ENCODE data around the gene TENM4. TPM values are rescaled to one million over a fixed set of nuclear protein-coding genes. Genes with fewer than 3 reads are reported as not detected.

Gene TENM4
- total and polyA plus RNA-seq, 2 of the 8 experiments (the other 6 are each of a cell fraction or from before 2014, with no cell fraction given): 3.5 to 7.2 TPM

- DNase-seq (ENCODE audit: low read depth in 1 of 2, low spot score in 2 of 2) (no peak), FAIRE-seq (no peak)
- H3K4me1 ChIP-seq (replicated peaks in 1 of 4; ENCODE audit: control insufficient read depth in 3 of 4, insufficient read depth in 4 of 4, low read length in 3 of 4): no peaks in the 10 kb centered on the region
- no peak overlapping the region for H2BK15ac ChIP-seq (ENCODE audit: low read length)
- H2BK120ac ChIP-seq (replicated peaks; ENCODE audit: low read depth, low read length): no peak overlapping the region
- H3K23ac ChIP-seq (ENCODE audit: insufficient read length): no peak overlapping the region
- ChIA-PET CTCF (ENCODE audit: partially characterized antibody) (interaction anchor here (0.9 to 1.6 kb wide), 3 partner anchors 9 to 96 kb away, joined by 3 to 5 read pairs (median 5); no protein-coding TSS in a partner anchor), POLR2A (ENCODE audit: partially characterized antibody) (no interaction called here)
- no peak overlapping the region for H2BK12ac ChIP-seq (ENCODE audit: low read depth, low read length)
- H3K79me1 ChIP-seq (ENCODE audit: low read depth, low read length): no peaks in the 10 kb centered on the region
- no peak overlapping the region for H2AK5ac ChIP-seq (ENCODE audit: low read depth, low read length)
- no peaks in the 10 kb centered on the region for H3K27me3 ChIP-seq (replicated peaks in 1 of 4; ENCODE audit: control insufficient read depth in 3 of 4, extremely low read depth in 1 of 4, insufficient read depth in 3 of 4, low read length in 3 of 4)
- H2BK20ac ChIP-seq (ENCODE audit: low read length): no peak overlapping the region
- H3K36me3 ChIP-seq (ENCODE audit: control insufficient read depth in 2 of 4, insufficient read depth in 4 of 4, low read length in 3 of 4): no peaks in the 10 kb centered on the region; a peak in 1 of 8 replicates
- H3K14ac ChIP-seq (ENCODE audit: insufficient read length): no peak overlapping the region
- no peak overlapping the region for H3K4me3 ChIP-seq (ENCODE audit: extremely low read depth in 1 of 4, insufficient read depth in 2 of 4, low read depth in 3 of 4, low read length in 4 of 4)
- H4K20me1 ChIP-seq (replicated peaks in 1 of 2; ENCODE audit: control insufficient read depth in 1 of 2, insufficient read depth in 2 of 2, low read length in 2 of 2): no peaks in the 10 kb centered on the region
- no peaks in the 10 kb centered on the region for H3K79me2 ChIP-seq (ENCODE audit: control insufficient read depth in 1 of 2, insufficient read depth in 2 of 2, low read length in 2 of 2)
- no peak overlapping the region for H3K18ac ChIP-seq (ENCODE audit: extremely low read depth, low read length)
- no peak overlapping the region for H4K8ac ChIP-seq (ENCODE audit: extremely low read depth, insufficient read depth, low read length)
- H3K9ac ChIP-seq (replicated peaks in 1 of 4; ENCODE audit: extremely low read depth in 1 of 4, low read depth in 3 of 4, low read length in 3 of 4): no peak overlapping the region
- no peak overlapping the region for H4K91ac ChIP-seq (replicated peaks; ENCODE audit: insufficient read length, low read length)
- H4K5ac ChIP-seq (ENCODE audit: insufficient read length, low read depth, low read length): no peak overlapping the region
- H3K4me2 ChIP-seq (ENCODE audit: insufficient read depth in 1 of 2, low read depth in 2 of 2, low read length in 2 of 2): no peak overlapping the region
- no peak overlapping the region for H2AFZ ChIP-seq (ENCODE audit: low read length)
- H3K23me2 ChIP-seq (ENCODE audit: low read depth, low read length): no peaks in the 10 kb centered on the region
- no peak overlapping the region for H3K56ac ChIP-seq (replicated peaks; ENCODE audit: insufficient read length, low read depth, low read length)
- H3K27ac ChIP-seq (ENCODE audit: low read depth, low read length): no peak overlapping the region
- H3K9me3 ChIP-seq (ENCODE audit: insufficient read depth in 2 of 2, low read depth in 1 of 2, low read length in 1 of 2): no peaks in the 10 kb centered on the region
- H3K4ac ChIP-seq (replicated peaks; ENCODE audit: insufficient read length, low read depth, low read length): no peak overlapping the region
- H2BK5ac ChIP-seq (ENCODE audit: low read depth, low read length): no peak overlapping the region
- 80% methylated on average over 4 of the region's 4 CpGs; no CpG with 5 or more reads in 1 of the 2 experiments for WGBS, 2 experiments (ENCODE audit: extremely low coverage in 1 of 2, insufficient coverage in 1 of 2, insufficient read length in 1 of 2, insufficient replicate concordance in 2 of 2, low coverage in 1 of 2, low lambda C conversion rate in 2 of 2, missing lambda C conversion rate in 1 of 2)
- TF ChIP-seq BACH1 (IDR thresholded peaks at IDR 0.05; ENCODE audit: low read length) (no peak), SUZ12 (IDR thresholded peaks at IDR 0.05; ENCODE audit: low read length) (no peak), SP4 (IDR thresholded peaks at IDR 0.05; ENCODE audit: low read length) (no peak), SAP30 (IDR thresholded peaks at IDR 0.05; ENCODE audit: insufficient read depth, insufficient replicate concordance, low read length) (no peak), CBX8 (IDR thresholded peaks at IDR 0.05; ENCODE audit: borderline replicate concordance, low read depth, low read length) (no peak), EGR1 (IDR thresholded peaks at IDR 0.05; ENCODE audit: borderline replicate concordance, low read depth, low read length) (no peak), HDAC6 (IDR thresholded peaks at IDR 0.05; ENCODE audit: low read depth, low read length) (no peak), CREB1 (IDR thresholded peaks at IDR 0.05) (no peak), EZH2 (IDR thresholded peaks at IDR 0.05; ENCODE audit: low read depth, low read length, severe bottlenecking) (no peak), CTBP2 (IDR thresholded peaks at IDR 0.05; ENCODE audit: borderline replicate concordance, insufficient read depth, insufficient read length, low read length) (no peak), CHD1 (IDR thresholded peaks at IDR 0.05; ENCODE audit: low read depth, low read length) (no peak), RAD21 (IDR thresholded peaks at IDR 0.05 in 1 of 2, conservative IDR thresholded peaks at IDR 0.05 in 1 of 2; ENCODE audit: low read depth in 2 of 2, low read length in 2 of 2) (no peak), NANOG (IDR thresholded peaks at IDR 0.05; ENCODE audit: insufficient read depth, low read depth, low read length, poor library complexity, severe bottlenecking) (no peak)
These were observed 136.1 kb downstream of the TENM4 start for GRCh38 chr11:79304599-79305212.
